ENCODE measurements around the gene MARVELD3.

The MARVELD3 gene

GRCh38 chr16:71625113-71625850, 702 bp upstream of the MARVELD3 start:
- DNase-seq = no peak

GRCh38 chr16:71626858-71627213, 852 bp downstream of the MARVELD3 start:
- no peak for DNase-seq

GRCh38 chr16:71627731-71628181, 1.8 kb downstream of the MARVELD3 start:
- no peak for DNase-seq

GRCh38 chr16:71628810-71629209, 2.8 kb downstream of the MARVELD3 start:
- no peak for DNase-seq

GRCh38 chr16:71629278-71630016, 3.5 kb downstream of the MARVELD3 start:
- peak; percentile 29 for DNase-seq

DNA sequence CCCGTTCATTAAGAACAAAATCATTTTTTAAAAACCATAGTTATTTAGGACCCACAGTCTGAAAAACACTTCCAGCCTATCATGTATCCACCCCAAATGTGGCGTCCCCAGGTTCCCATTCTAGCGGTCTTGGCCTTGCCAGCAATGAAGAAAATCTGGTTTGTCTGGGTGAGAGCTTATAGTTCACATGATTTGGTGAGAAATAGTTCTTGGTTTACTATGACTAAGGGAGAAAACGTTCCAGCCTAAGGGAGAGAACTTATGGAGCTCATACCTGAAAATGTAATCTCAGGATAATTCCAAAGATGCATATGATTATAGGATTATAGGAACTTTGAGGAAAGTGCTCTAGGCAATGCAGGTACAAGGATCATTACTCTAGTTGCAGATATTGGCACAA, 4.8 kb downstream of the MARVELD3 start:
- DNase-seq = no peak

- no peak for DNase-seq
Measured at GRCh38 chr16:71631776-71632175, 5.8 kb downstream of the MARVELD3 start.

DNA sequence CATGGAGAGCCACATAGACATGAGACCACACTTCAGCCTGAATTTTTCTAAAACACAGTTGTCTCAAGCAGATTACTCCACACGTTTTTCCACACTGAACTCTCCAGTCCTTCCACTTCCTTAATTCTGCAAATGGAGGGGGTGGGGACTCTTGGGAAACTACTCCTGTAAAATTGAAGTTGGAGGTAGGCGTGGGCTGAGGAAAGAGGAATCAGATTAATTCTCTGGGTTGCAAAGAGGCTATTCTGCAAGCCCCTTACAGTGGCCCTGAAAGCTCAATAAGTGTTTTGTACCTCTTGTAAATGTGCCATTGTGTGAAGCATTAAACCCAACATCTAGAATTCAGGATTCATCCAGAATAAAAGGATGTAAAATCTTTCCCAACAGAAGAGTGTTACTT, 9.6 kb downstream of the MARVELD3 start:
- no peak for DNase-seq

DNA sequence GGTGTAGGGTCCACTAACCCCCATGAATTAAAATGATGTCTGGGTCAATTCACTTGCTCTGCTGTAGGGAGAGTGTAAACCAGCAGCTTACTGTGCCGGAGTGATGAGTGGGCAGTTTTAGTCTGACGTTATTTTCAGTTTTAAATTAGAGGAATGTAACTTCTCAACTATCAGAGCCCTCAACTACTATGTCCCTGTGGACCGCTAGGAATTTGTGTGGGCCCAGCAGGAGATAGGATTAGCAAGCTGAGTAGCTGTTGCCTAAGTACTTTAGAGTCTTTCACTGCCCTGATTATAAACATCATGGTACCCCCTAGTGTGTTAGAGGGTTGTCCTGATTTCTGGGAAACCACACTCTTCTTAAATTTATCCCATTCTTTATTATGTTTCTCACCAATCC, 11.4 kb downstream of the MARVELD3 start:
- DNase-seq = no peak

DNA sequence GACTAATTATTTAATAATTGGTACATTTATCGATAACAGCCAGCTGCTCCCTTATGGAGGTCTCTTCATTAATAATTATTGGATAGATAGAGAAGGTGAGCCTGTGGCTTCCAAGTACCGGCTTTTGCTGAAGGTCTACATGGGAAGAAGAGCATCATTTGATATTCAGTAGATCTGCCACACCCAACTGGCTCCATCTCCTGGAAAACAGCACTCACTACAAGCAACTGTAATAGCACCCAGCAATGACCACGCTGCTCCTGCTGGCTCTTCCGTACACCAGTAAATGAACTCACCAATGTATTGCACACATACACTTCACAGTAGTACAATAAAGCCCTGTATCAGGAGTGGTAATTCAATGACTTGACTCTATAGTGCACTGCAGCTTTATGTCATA, 19.5 kb downstream of the MARVELD3 start:
- peak; percentile 34 for DNase-seq

GRCh38 chr16:71647391-71647790, 21.4 kb downstream of the MARVELD3 start:
- no peak for DNase-seq

DNA sequence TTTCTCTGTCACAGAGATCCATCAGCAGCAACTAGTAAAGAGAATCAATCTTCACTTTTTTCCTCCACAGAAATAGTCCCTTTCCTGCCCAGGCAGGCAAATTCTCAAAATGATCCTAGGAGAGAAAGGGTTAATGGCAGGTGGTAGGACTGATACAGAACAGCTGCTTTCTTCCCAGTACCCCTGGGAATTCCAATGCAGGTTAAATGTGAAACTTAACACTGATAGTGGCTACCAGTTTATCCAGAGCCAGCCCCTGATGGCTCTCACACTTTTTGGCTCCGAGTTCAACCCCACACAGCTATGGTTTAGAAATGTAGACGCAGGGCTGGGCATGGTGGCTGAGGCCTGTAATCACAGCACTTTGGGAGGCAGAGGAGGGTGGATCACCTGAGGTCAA, 22.2 kb downstream of the MARVELD3 start:
- peak; percentile 18 for DNase-seq

GRCh38 chr16:71648921-71649320, 22.9 kb downstream of the MARVELD3 start:
- no peak for DNase-seq

DNA sequence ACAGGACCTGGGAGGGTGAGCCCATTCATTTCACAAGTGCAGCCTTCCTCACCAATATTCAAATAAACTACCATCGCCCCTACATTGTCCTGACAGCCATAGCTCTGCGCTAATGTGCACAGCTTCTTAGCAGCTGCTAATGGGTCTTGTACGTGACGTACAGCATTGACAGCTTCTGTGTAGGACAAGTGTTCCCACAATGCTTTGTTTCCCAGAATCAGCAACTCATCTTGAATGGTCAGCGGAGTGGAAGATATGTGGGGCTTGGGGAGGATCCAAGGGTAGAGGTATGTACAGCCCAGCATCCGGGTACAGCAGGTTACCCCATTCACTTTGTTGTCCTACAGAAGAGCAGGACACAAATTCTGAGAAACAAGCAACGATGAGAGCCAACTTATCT, 23.7 kb downstream of the MARVELD3 start:
- no peak for DNase-seq

GRCh38 chr16:71658771-71659170, 32.8 kb downstream of the MARVELD3 start:
- DNase-seq = no peak

DNA sequence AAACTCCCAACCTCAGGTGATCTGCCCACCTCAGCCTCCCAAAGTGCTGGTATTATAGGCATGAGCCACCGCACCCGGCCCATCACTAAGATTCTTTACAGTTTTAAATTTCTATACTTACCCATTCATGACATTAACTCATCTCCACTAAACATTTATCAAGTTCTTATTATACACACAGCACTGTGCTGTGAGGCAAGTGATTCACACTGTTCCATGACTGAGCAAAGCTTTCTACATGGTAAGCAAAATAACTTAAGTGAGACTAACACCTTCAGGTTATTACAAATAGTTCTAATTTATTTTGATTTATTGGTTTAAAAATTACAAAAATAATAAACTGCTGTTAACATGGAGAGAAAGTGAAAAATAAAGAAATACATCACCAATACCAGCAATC, 33.5 kb downstream of the MARVELD3 start:
- no peak for DNase-seq

DNA sequence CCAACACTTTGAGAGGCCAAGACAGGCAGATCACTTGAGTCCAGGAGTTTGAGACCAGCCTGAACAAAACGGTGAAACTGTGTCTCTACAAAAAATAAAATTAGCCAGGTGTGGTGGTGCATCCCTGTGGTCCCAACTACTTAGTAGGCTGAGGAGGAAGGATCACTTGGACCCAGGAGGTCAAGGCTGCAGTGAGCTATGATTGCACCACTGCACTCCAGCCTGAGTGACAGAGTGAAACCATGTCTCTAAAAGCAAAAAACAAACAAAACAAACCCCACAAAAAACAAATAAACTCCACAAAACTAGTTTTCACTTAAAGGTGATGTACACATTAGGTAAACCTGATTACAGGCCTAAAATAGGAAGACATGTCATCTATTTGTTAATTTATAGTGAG, 40.3 kb downstream of the MARVELD3 start:
- DNase-seq = no peak

- DNase-seq = peak; percentile 22
Measured at GRCh38 chr16:71666928-71667707, 41.1 kb downstream of the MARVELD3 start.

DNA sequence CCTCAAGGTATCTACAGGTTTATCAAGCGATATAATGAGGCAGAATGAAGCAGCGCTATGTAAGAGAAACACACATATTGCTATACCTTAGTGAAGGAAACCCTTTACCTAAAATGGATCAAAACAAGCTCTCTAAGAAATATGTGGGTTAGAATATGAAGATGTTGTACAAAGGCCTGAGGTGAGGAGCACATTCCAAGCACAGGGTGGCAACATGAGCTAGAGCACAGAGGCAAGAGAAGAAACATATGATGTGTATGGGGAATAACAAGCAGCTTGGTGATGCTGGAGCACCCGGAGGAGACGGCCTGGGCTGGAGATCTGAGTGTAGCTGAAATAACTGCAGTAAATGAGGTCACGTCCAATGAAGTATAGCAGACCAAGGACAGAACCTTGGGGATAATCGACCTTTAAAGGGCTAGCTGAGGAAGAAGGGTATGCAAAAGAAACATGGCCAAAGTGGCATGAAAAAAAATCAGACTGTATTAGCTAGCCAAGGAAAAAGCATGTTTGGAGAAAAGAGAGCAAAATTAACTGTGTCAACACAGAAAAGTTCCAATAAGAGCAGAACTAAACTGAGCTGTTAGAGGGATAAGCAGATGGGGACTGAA, 44.0 kb downstream of the MARVELD3 start:
- no peak for DNase-seq

GRCh38 chr16:71670537-71670936, 44.6 kb downstream of the MARVELD3 start:
- DNase-seq = no peak

- DNase-seq = no peak
Measured at GRCh38 chr16:71671165-71671564, 45.2 kb downstream of the MARVELD3 start.

DNA sequence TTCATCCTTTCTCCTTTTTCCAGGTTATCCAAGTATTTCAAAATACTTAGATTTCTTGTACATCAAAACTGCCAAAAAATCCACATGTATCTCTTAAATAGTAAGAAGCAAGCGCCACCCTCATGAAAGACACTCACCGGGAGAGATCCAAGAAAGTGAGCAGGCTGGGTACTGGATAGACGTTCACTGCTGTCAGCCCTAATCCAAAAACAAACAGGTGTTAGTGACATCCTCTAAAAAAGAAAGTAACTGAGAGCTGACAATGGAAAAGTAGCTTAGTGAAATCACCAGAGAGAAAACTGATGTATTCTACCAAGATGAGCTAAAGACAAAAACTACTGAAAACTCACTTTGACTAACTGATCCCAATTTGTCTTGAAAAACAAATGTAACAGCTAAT, 46.1 kb downstream of the MARVELD3 start:
- no peak for DNase-seq

All from NCI-H526 treated with DMSO at 0.1 percent for 48 hours (cell line).